ENCODE measurements around the gene TLE3. TPM values are rescaled to one million over a fixed set of nuclear protein-coding genes. Genes with fewer than 3 reads are reported as not detected.

Gene TLE3
- total RNA-seq, 1 donor from 2014 or later = 13.4 TPM

- intact Hi-C loops (cut with DNase I) = no loop called here
- no peak for ATAC-seq (ENCODE audit: poor library complexity)
These were observed 7.1 kb downstream of the TLE3 start for GRCh38 chr15:70090436-70091296.

GRCh38 chr15:70089692-70089971 is 8.1 kb downstream of the TLE3 start:
- ATAC-seq (ENCODE audit: poor library complexity) = no peak
- intact Hi-C loops (cut with DNase I) = no loop called here
- no peak for DNase-seq

More at GRCh38 chr15:70090436-70091296, 7.1 kb downstream of the TLE3 start:
- no peak for DNase-seq

- intact Hi-C loops (cut with DNase I) = no loop called here
- ATAC-seq (ENCODE audit: poor library complexity) = peak; percentile 53
- peak; percentile 65 for DNase-seq
These were observed 8.6 kb downstream of the TLE3 start for GRCh38 chr15:70088887-70089691.

GRCh38 chr15:70088455-70088854 is 9.3 kb downstream of the TLE3 start:
- intact Hi-C loops (cut with DNase I) = no loop called here
- peak; percentile 85 for ATAC-seq (ENCODE audit: poor library complexity)

GRCh38 chr15:70087708-70088352 is 9.9 kb downstream of the TLE3 start:
- DNase-seq = no peak
- intact Hi-C loops (cut with DNase I) = no loop called here
- ATAC-seq (ENCODE audit: poor library complexity) = no peak

More at GRCh38 chr15:70088455-70088854, 9.3 kb downstream of the TLE3 start:
- DNase-seq = no peak

- no peak for ATAC-seq (ENCODE audit: poor library complexity)
- no peak for DNase-seq
- intact Hi-C loops (cut with DNase I) = no loop called here
These were observed 11.1 kb downstream of the TLE3 start for GRCh38 chr15:70086636-70087035.

- ATAC-seq (ENCODE audit: poor library complexity) (no peak), DNase-seq (no peak)
- intact Hi-C loops (cut with DNase I) = no loop called here
These were observed 13.3 kb downstream of the TLE3 start for GRCh38 chr15:70084461-70084860.

GRCh38 chr15:70083946-70084345 is 13.8 kb downstream of the TLE3 start:
- no peak for DNase-seq
- intact Hi-C loops (cut with DNase I) = no loop called here
- no peak for ATAC-seq (ENCODE audit: poor library complexity)

- intact Hi-C loops (cut with DNase I) = no loop called here
- DNase-seq (no peak), ATAC-seq (ENCODE audit: poor library complexity) (no peak)
These were observed 14.3 kb downstream of the TLE3 start for GRCh38 chr15:70083418-70083817.

- intact Hi-C loops (cut with DNase I) = no loop called here
- no peak for DNase-seq
- no peak for ATAC-seq (ENCODE audit: poor library complexity)
These were observed 15.3 kb downstream of the TLE3 start for GRCh38 chr15:70082281-70082900.

- intact Hi-C loops (cut with DNase I) = no loop called here
- ATAC-seq (ENCODE audit: poor library complexity) = no peak
These were observed 16.1 kb downstream of the TLE3 start for GRCh38 chr15:70081612-70082011.

GRCh38 chr15:70080347-70080746 is 17.4 kb downstream of the TLE3 start:
- DNase-seq = no peak
- no peak for ATAC-seq (ENCODE audit: poor library complexity)
- intact Hi-C loops (cut with DNase I) = no loop called here

More at GRCh38 chr15:70081612-70082011, 16.1 kb downstream of the TLE3 start:
- no peak for DNase-seq

GRCh38 chr15:70079888-70080287 is 17.8 kb downstream of the TLE3 start:
- no peak for ATAC-seq (ENCODE audit: poor library complexity)
- DNase-seq = no peak
- intact Hi-C loops (cut with DNase I) = no loop called here

GRCh38 chr15:70078578-70079417 is 18.9 kb downstream of the TLE3 start:
- intact Hi-C loops (cut with DNase I) = no loop called here
- ATAC-seq (ENCODE audit: poor library complexity) (no peak), DNase-seq (no peak)

- peak; percentile 87 for ATAC-seq (ENCODE audit: poor library complexity)
- peak; percentile 59 for DNase-seq
- intact Hi-C loops (cut with DNase I) = no loop called here
These were observed 20.2 kb downstream of the TLE3 start for GRCh38 chr15:70077188-70078147.

GRCh38 chr15:70074380-70074779 is 23.3 kb downstream of the TLE3 start:
- DNase-seq = no peak
- intact Hi-C loops (cut with DNase I) = no loop called here
- ATAC-seq (ENCODE audit: poor library complexity) = no peak

GRCh38 chr15:70072479-70072878 is 25.2 kb downstream of the TLE3 start:
- DNase-seq (no peak), ATAC-seq (ENCODE audit: poor library complexity) (no peak)
- intact Hi-C loops (cut with DNase I) = no loop called here

Data from Right ventricle myocardium superior (tissue), 1 donor.